HG03575 (cell line): ENCODE measurements around the gene GNA14.
"Not testable (repeated sequence)": the region's sequence is repeated elsewhere in the genome, so short reads cannot be mapped to it uniquely, and the experiment has no call there.

Source experiments
- ATAC-seq: cut with Tn5 transposase; IDR thresholded peaks from one replicate; pipeline ENCODE4 v1.9.1; 2021; ENCODE audit not compliant: unreplicated experiment, insufficient number of reproducible peaks, low FRiP score; ENCODE audit errors: extremely low read depth

Gene GNA14

GRCh38 chr9:77507212-77507961 is 140.7 kb downstream of the GNA14 start:
- ATAC-seq, result no peak

DNA sequence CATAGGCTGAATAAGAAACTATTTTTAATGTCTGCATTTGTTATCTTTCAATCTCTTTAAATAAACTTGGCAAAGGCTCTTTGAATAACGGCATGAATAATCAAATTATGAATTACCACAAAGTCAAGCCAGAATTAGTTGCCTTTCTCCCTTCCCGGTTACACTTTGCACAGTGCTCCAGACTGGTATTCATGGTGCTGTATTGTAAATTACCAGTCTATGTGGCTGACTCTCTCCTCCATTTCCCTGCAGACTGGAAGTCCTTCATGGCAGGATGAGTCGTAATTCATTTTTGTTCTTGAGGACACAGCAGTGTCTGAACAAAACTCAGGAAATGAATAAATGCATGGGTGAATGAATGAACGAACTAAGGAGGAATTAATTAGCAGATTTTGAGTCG is 142.9 kb downstream of the GNA14 start:
- no peak for ATAC-seq

DNA sequence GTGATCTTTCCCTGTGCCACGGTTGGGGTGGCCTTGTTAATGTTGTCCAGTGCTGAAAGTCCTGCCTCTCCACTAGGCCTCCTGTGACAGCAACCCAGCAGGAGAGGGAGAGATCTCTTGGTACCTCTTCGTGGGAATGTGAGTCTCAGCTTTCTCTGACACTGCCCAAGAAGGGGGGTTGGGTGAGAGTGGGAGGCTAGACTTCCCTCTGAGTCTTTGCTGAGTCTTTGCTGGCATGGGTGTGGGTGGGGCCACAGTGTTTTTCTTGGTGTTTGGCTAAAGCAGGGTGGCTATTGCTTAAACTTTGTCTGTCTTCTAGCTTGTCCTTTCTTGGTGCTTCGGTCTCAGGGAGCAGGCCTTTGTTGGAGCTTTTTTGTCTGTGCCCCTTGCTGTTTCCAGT is 145.6 kb downstream of the GNA14 start:
- ATAC-seq, result no peak

DNA sequence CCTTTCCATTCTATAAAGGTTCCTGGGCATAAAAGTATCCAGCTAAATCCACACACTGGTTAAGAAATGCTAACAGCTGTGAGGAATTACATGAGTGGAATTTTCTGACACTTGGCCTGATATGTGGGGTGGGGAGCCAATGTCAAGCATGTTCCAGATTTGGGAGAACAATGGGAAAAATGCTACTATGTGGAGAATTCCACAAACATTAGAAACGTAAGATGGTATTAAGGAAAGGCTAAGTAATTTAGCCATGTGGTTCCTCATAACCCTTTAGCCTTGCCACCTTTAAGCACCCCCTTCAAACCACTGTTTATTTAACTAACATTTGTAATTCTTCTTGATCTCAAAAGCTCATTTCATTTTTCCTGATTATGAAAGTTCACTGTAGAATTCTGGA is 149.2 kb downstream of the GNA14 start:
- no peak for ATAC-seq

GRCh38 chr9:77497322-77498198 is 150.6 kb downstream of the GNA14 start:
- ATAC-seq, result no peak

- ATAC-seq, result no peak
Observed at GRCh38 chr9:77495834-77496671, 152.1 kb downstream of the GNA14 start.

DNA sequence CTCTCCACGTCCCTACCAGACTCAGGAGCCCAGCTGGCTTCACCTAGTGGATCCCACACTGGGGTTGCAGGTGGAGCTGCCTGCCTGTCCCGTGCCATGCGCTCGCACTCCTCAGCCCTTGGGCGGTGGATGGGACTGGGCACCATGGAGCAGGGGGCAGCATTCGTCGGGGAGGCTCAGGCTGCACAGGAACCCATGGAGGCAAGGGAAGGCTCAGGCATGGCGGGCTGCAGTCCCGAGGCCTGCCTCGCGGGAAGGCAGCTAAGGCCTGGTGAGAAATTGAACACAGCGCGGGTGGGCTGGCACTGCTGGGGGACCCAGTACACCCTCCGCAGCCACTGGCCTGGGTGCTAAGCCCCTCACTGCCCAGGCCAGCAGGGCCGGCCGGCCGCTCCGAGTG is 157.8 kb downstream of the GNA14 start:
- ATAC-seq, result not testable (repeated sequence)

- ATAC-seq, result not testable (repeated sequence)
Observed at GRCh38 chr9:77489405-77490163, 158.5 kb downstream of the GNA14 start.

DNA sequence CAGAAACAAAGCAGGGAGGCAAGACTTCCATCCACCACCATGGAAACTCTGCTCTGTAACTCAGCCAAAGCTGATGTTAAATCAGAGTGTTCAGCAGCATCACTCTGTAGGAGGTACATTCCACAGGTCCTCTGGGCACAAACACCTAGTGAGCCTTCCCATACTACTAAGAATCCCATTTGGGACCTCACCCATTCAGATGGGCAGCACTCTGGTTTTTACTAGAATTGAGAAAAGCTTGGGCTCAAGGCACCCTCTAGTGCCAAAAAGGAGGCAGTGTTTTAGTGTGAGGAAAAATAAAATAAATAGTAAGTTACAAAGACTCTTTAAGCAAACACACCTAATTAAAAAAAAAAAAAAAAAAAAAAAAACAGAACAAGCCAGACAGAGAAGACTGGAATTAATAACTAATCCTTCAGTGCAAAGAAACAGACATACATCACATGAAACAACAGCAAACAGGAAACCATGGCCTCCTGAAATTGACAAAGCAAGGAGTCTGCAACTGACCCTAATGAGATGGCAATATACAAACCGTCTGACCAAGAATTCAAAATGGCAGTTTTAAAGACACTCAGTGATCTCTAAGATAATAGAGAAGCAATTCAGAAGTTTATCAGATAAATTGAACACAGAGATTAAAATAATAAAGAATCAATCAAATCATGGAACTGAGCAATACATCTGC is 159.5 kb downstream of the GNA14 start:
- ATAC-seq, result no peak

- no peak for ATAC-seq
Observed at GRCh38 chr9:77486968-77487367, 161.2 kb downstream of the GNA14 start.

GRCh38 chr9:77486463-77486862 is 161.7 kb downstream of the GNA14 start:
- ATAC-seq, result no peak

GRCh38 chr9:77475641-77476473 is 172.3 kb downstream of the GNA14 start:
- ATAC-seq, result peak; percentile 96

DNA sequence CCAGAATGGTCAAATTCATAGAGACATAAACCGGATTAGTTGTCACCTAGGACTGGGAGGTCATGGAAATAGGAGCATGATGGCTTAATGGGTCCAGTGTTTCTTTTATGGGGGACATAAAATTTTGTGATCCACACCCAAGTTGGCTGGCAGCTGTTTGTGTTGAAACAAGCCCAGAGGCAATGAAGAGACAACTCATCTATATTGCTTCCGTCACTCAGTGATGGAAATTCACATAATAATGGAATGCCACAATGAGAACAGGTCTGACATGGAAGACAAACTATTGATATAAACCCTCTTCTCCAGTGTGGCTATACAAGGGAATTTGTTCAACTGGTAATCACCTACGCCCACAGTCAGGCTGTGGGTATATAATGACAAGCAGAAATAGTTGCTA is 173.2 kb downstream of the GNA14 start:
- ATAC-seq, result no peak

GRCh38 chr9:77472646-77473045 is 175.5 kb downstream of the GNA14 start:
- ATAC-seq, result no peak

- no peak for ATAC-seq
Observed at GRCh38 chr9:77471572-77471971, 176.6 kb downstream of the GNA14 start.

DNA sequence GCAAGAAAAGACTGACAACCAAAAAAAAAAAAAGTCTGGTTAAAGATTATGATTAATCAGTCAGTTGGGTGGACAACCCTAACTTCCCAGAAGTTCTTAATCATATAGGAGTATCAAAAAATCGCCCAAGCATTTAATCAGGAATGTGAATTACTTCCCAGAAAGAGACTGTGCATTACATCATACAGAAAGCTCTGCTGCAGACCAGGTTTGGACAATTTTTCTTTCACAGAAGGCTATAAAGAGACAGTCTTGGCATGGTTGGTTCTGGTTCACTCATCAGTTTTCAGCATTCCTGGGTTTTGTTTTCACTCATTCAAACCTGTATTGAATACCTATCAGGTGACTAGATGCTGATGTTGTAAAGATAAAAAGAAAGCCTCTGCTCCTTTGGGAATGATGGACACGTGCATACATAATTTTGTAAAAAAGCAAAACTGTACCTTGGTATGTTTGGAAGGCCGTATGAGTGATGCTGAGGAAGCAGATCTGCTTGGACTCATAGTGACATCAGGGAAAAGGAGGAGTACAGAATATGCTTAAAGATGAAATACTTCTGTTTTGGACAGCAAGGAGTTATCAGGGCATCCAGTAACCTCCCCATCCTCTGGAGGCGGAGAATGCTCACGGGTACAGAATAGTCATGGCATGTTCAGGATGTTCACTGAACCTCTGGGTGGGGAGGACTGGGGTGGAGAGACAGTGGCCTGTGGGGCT is 178.4 kb downstream of the GNA14 start:
- no peak for ATAC-seq

- no peak for ATAC-seq
Observed at GRCh38 chr9:77464661-77465060, 183.5 kb downstream of the GNA14 start.
